ENCODE results near the gene PLXNB3. TPM values are rescaled to one million over a fixed set of nuclear protein-coding genes. Genes with fewer than 3 reads are reported as not detected.
A peak's percentile ranks its signal among the peaks of the same experiment; 100 is the strongest.
"Not testable (repeated sequence)": the region's sequence is repeated elsewhere in the genome, so short reads cannot be mapped to it uniquely, and the experiment has no call there.

The PLXNB3 gene
- total RNA-seq, 1 donor from 2014 or later: 1.4 TPM

DNA sequence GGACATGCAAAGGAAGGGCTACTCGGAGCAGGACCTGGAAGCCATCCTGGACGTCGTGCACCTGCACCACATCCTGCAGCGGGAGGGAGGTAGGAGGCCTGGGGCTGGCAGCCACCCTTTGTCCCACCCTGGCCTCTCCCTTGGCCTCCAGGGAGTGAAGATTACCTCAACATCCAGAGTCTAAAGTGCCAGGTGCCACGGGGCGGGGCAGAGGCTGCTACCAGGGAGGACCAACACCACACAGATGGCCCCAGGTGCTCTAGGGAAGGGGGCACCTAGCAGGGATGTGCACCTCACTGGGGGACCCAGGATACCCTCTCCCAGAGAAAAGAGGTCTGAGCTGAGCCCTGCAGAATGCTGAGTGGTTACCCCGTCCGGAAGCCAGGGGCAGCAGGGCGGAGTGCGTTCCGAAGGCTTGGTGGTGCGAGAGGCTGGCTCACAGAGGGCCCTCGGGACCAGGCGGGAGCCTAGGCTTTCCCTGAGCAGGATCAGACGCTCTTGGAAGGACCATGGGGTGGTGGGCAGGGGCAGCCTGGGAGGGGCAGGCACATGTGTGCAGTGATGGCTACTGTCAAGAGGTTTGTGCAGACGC, 23.3 kb upstream of the PLXNB3 start:
- no peak for TF ChIP-seq CTCF (conservative IDR thresholded peaks at IDR 0.05)
- Mint-ChIP-seq H3K27me3 (no peaks in the 10 kb centered on the region), H3K4me3 (no peak overlapping the region), H3K4me1 (ENCODE audit: unreplicated experiment) (no peaks in the 10 kb centered on the region), H3K9me3 (no peaks in the 10 kb centered on the region), H3K36me3 (no peaks in the 10 kb centered on the region), H3K27ac (no peak overlapping the region)
- DNase-seq (ENCODE audit: extremely low spot score, unreplicated experiment): no peak

- no peak overlapping the region for H3K4me3 Mint-ChIP-seq
- no peak for TF ChIP-seq CTCF (conservative IDR thresholded peaks at IDR 0.05)
- no peaks in the 10 kb centered on the region for H3K27me3 Mint-ChIP-seq
- H3K4me1 Mint-ChIP-seq (ENCODE audit: unreplicated experiment): no peaks in the 10 kb centered on the region
- H3K9me3 Mint-ChIP-seq: no peaks in the 10 kb centered on the region
- DNase-seq (ENCODE audit: extremely low spot score, unreplicated experiment): no peak
- no peaks in the 10 kb centered on the region for H3K36me3 Mint-ChIP-seq
- no peak overlapping the region for H3K27ac Mint-ChIP-seq
Observed at GRCh38 chrX:153741446-153741845, 22.6 kb upstream of the PLXNB3 start.

GRCh38 chrX:153742111-153742510, 21.9 kb upstream of the PLXNB3 start:
- H3K4me1 Mint-ChIP-seq (ENCODE audit: unreplicated experiment); DNase-seq (ENCODE audit: extremely low spot score, unreplicated experiment); H3K4me3 Mint-ChIP-seq; H3K36me3 Mint-ChIP-seq; H3K27me3 Mint-ChIP-seq; H3K9me3 Mint-ChIP-seq; H3K27ac Mint-ChIP-seq: not testable (repeated sequence)

- not testable (repeated sequence) for H3K4me3 Mint-ChIP-seq; H3K27ac Mint-ChIP-seq; H3K4me1 Mint-ChIP-seq (ENCODE audit: unreplicated experiment); H3K36me3 Mint-ChIP-seq; H3K9me3 Mint-ChIP-seq; DNase-seq (ENCODE audit: extremely low spot score, unreplicated experiment); H3K27me3 Mint-ChIP-seq
Observed at GRCh38 chrX:153742796-153743467, 21.1 kb upstream of the PLXNB3 start.

GRCh38 chrX:153743468-153744209, 20.4 kb upstream of the PLXNB3 start:
- not testable (repeated sequence) for H3K27me3 Mint-ChIP-seq; H3K9me3 Mint-ChIP-seq; H3K27ac Mint-ChIP-seq; H3K36me3 Mint-ChIP-seq; H3K4me1 Mint-ChIP-seq (ENCODE audit: unreplicated experiment); DNase-seq (ENCODE audit: extremely low spot score, unreplicated experiment); H3K4me3 Mint-ChIP-seq

GRCh38 chrX:153744210-153745066, 19.6 kb upstream of the PLXNB3 start:
- Mint-ChIP-seq H3K27me3 (no peaks in the 10 kb centered on the region), H3K4me1 (ENCODE audit: unreplicated experiment) (no peaks in the 10 kb centered on the region), H3K36me3 (no peaks in the 10 kb centered on the region), H3K4me3 (no peak overlapping the region), H3K27ac (no peak overlapping the region), H3K9me3 (no peaks in the 10 kb centered on the region)
- no peak for DNase-seq (ENCODE audit: extremely low spot score, unreplicated experiment)
- TF ChIP-seq CTCF (conservative IDR thresholded peaks at IDR 0.05): peak; percentile 58

DNA sequence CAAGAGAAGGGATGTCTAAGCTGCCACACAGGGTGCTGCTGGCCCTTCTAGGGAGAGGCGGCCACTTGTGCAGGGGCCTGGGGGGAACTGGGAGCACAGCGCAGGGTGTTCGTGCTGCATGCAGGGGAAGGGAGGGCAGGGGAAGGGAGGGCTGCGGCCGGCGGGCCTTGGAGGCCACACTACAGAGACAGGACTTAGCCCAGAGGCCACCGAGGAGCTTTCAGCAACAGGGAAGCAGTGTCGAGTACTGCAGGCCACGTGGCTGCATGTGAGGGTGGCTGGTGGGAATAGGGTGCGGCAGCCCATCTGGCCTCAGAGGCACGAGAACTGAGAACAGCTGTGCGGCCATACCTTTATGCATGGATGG, 19.0 kb upstream of the PLXNB3 start:
- not testable (repeated sequence) for H3K4me1 Mint-ChIP-seq (ENCODE audit: unreplicated experiment); H3K27me3 Mint-ChIP-seq; DNase-seq (ENCODE audit: extremely low spot score, unreplicated experiment); H3K4me3 Mint-ChIP-seq; H3K27ac Mint-ChIP-seq; H3K36me3 Mint-ChIP-seq; H3K9me3 Mint-ChIP-seq
